PC-9 (cell line): Measurements from ENCODE around the gene CFAP47.

Source experiments
- EZH2 ChIP-seq: fragments of 200-600 bp; sonication (generic); IDR thresholded peaks from 2 replicates; pipeline ENCODE4 v1.8.0; 2017; ENCODE audit warnings: antibody characterized with exemption, low read depth
- TF ChIP-seq, protein P1 (sequence below): fragments of 200-600 bp; sonication (generic); conservative IDR thresholded peaks from 2 replicates; pipeline ENCODE4 v1.6.1; 2017; ENCODE audit warnings: mixed run types, antibody characterized with exemption, mild to moderate bottlenecking, moderate library complexity

- TF ChIP-seq, protein P1, sequence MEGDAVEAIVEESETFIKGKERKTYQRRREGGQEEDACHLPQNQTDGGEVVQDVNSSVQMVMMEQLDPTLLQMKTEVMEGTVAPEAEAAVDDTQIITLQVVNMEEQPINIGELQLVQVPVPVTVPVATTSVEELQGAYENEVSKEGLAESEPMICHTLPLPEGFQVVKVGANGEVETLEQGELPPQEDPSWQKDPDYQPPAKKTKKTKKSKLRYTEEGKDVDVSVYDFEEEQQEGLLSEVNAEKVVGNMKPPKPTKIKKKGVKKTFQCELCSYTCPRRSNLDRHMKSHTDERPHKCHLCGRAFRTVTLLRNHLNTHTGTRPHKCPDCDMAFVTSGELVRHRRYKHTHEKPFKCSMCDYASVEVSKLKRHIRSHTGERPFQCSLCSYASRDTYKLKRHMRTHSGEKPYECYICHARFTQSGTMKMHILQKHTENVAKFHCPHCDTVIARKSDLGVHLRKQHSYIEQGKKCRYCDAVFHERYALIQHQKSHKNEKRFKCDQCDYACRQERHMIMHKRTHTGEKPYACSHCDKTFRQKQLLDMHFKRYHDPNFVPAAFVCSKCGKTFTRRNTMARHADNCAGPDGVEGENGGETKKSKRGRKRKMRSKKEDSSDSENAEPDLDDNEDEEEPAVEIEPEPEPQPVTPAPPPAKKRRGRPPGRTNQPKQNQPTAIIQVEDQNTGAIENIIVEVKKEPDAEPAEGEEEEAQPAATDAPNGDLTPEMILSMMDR, result no peak
- no peak for TF ChIP-seq EZH2
Observed at GRCh38 chrX:36083256-36083655, 163.7 kb downstream of the CFAP47 start.
